HEK293 (cell line): ENCODE data around the gene LRRC7.
A peak's percentile ranks its signal among the peaks of the same experiment; 100 is the strongest.

ENCODE experiments used
- CTCF ChIA-PET: fragments of 350-600 bp; formaldehyde crosslinking; extraction: SDS; loops from one replicate; lab custom pipeline; 2021; ENCODE audit warnings: antibody characterized with exemption; lab: Yijun Ruan, JAX
- POLR2A ChIA-PET: fragments of 300-600 bp; formaldehyde crosslinking; extraction: SDS; loops from one replicate; lab custom pipeline; 2020; ENCODE audit warnings: antibody characterized with exemption, inconsistent platforms; lab: Yijun Ruan, JAX
- H3K27ac ChIP-seq: fragments of 200-500 bp; sonication (Bioruptor generic); 2 replicates; pipeline ENCODE4 v1.5.1; 2014; ENCODE audit warnings: low read depth, low read length, control low read depth, inconsistent platforms; ENCODE audit errors: extremely low read depth
- H3K36me3 ChIP-seq, 2 experiments: fragments of 200-500 bp in 1 of 2; sonication (Bioruptor generic) in 1 of 2; 1 replicate in 1 of 2; 2 replicates in 1 of 2; pipeline ENCODE4 v1.5.1; 2014 to 2017; ENCODE audit warnings: inconsistent platforms in 2 of 2, low read length in 2 of 2; ENCODE audit not compliant: control insufficient read depth in 2 of 2, insufficient read depth in 1 of 2
- H3K4me1 ChIP-seq: fragments of 200-500 bp; sonication (Bioruptor generic); 2 replicates; pipeline ENCODE4 v1.5.1; 2014; ENCODE audit warnings: mild to moderate bottlenecking, low read length, inconsistent platforms; ENCODE audit not compliant: control insufficient read depth, insufficient read depth
- H3K4me3 ChIP-seq: 2 replicates; pipeline ENCODE4 v1.5.1; 2011; ENCODE audit warnings: low read depth, mild to moderate bottlenecking, control low read depth, low read length, moderate library complexity
- H3K9me3 ChIP-seq: fragments of 200-500 bp; sonication (Bioruptor generic); 2 replicates; pipeline ENCODE4 v1.5.1; 2014; ENCODE audit warnings: low read depth, low read length, inconsistent platforms; ENCODE audit not compliant: control insufficient read depth, insufficient read depth
- BCL11A ChIP-seq: fragments of 450-650 bp; formaldehyde crosslinking; IDR thresholded peaks from 2 replicates; pipeline ENCODE4 v1.5.1; 2016; ENCODE audit warnings: low read depth, missing biosample characterization, missing genetic modification characterization
- BCL11B ChIP-seq: fragments of 450-650 bp; formaldehyde crosslinking; IDR thresholded peaks from 2 replicates; pipeline ENCODE4 v1.5.1; 2016; ENCODE audit warnings: low read depth, missing biosample characterization, missing genetic modification characterization
- IKZF3 ChIP-seq: fragments of 450-650 bp; IDR thresholded peaks from 2 replicates; pipeline ENCODE4 v1.5.0; 2018; ENCODE audit warnings: missing biosample characterization, mild to moderate bottlenecking, missing genetic modification characterization, moderate library complexity
- SP3 ChIP-seq: fragments of 450-650 bp; formaldehyde crosslinking; IDR thresholded peaks from 2 replicates; pipeline ENCODE4 v1.5.1; 2016; ENCODE audit warnings: missing biosample characterization, missing genetic modification characterization
- TCF7L2 ChIP-seq: IDR thresholded peaks from 2 replicates; pipeline ENCODE4 v1.6.1; 2011; ENCODE audit warnings: low read depth, mild to moderate bottlenecking, inconsistent platforms, low read length, moderate library complexity, borderline replicate concordance
- YY1 ChIP-seq: fragments of 450-650 bp; formaldehyde crosslinking; IDR thresholded peaks from 2 replicates; pipeline ENCODE4 v1.5.1; 2018; ENCODE audit warnings: missing biosample characterization, missing genetic modification characterization
- ZBTB17 ChIP-seq: fragments of 450-650 bp; formaldehyde crosslinking; IDR thresholded peaks from 2 replicates; pipeline ENCODE4 v1.5.1; 2016; ENCODE audit warnings: missing biosample characterization, missing genetic modification characterization
- ZBTB7A ChIP-seq: fragments of 450-650 bp; formaldehyde crosslinking; IDR thresholded peaks from 2 replicates; pipeline ENCODE4 v1.5.1; 2016; ENCODE audit warnings: low read depth, missing biosample characterization, missing genetic modification characterization
- ZNF146 ChIP-seq: fragments of 450-650 bp; formaldehyde crosslinking; IDR thresholded peaks from 2 replicates; pipeline ENCODE4 v1.5.1; 2016; ENCODE audit warnings: missing biosample characterization, missing genetic modification characterization
- ZNF19 ChIP-seq: fragments of 450-650 bp; formaldehyde crosslinking; IDR thresholded peaks from 2 replicates; pipeline ENCODE4; 2016; ENCODE audit warnings: missing biosample characterization, missing genetic modification characterization, low read depth
- ZNF2 ChIP-seq: fragments of 450-650 bp; formaldehyde crosslinking; IDR thresholded peaks from 2 replicates; pipeline ENCODE4 v1.5.1; 2016; ENCODE audit warnings: missing biosample characterization, missing genetic modification characterization
- ZNF202 ChIP-seq: fragments of 450-650 bp; formaldehyde crosslinking; IDR thresholded peaks from 2 replicates; pipeline ENCODE4 v1.5.1; 2016; ENCODE audit warnings: missing biosample characterization, missing genetic modification characterization, borderline replicate concordance
- ZNF266 ChIP-seq: fragments of 450-650 bp; formaldehyde crosslinking; IDR thresholded peaks from 2 replicates; pipeline ENCODE4 v1.5.1; 2016; ENCODE audit warnings: missing biosample characterization, missing genetic modification characterization, low read depth
- ZNF366 ChIP-seq: fragments of 450-650 bp; formaldehyde crosslinking; conservative IDR thresholded peaks from 2 replicates; pipeline ENCODE4 v1.5.1; 2016; ENCODE audit warnings: missing biosample characterization, missing genetic modification characterization
- ZNF501 ChIP-seq: fragments of 450-650 bp; formaldehyde crosslinking; IDR thresholded peaks from 2 replicates; pipeline ENCODE4 v1.5.1; 2016; ENCODE audit warnings: missing biosample characterization, missing genetic modification characterization
- ZNF558 ChIP-seq: fragments of 450-650 bp; formaldehyde crosslinking; IDR thresholded peaks from 2 replicates; pipeline ENCODE4 v1.5.1; 2016; ENCODE audit warnings: missing biosample characterization, missing genetic modification characterization
- ZNF600 ChIP-seq: fragments of 450-650 bp; formaldehyde crosslinking; IDR thresholded peaks from 2 replicates; pipeline ENCODE4 v1.5.1; 2016; ENCODE audit warnings: missing biosample characterization, missing genetic modification characterization
- ZNF626 ChIP-seq: fragments of 450-650 bp; sonication (Bioruptor Pico); formaldehyde crosslinking; IDR thresholded peaks from 2 replicates; pipeline ENCODE4 v1.5.1; 2018; ENCODE audit warnings: missing biosample characterization, missing genetic modification characterization, inconsistent platforms
- ZNF639 ChIP-seq: fragments of 450-650 bp; formaldehyde crosslinking; IDR thresholded peaks from 2 replicates; pipeline ENCODE4 v1.5.1; 2016; ENCODE audit warnings: missing biosample characterization, missing genetic modification characterization
- ZNF654 ChIP-seq: fragments of 450-650 bp; formaldehyde crosslinking; IDR thresholded peaks from 2 replicates; pipeline ENCODE4 v1.5.1; 2016; ENCODE audit warnings: low read depth, missing biosample characterization, missing genetic modification characterization
- ZNF747 ChIP-seq: fragments of 450-650 bp; formaldehyde crosslinking; IDR thresholded peaks from 2 replicates; pipeline ENCODE4 v1.5.1; 2016; ENCODE audit warnings: missing biosample characterization, missing genetic modification characterization
- ZNF777 ChIP-seq: fragments of 450-650 bp; formaldehyde crosslinking; IDR thresholded peaks from 2 replicates; pipeline ENCODE4 v1.5.1; 2017; ENCODE audit warnings: missing biosample characterization, missing genetic modification characterization, borderline replicate concordance
- ZSCAN18 ChIP-seq: fragments of 450-650 bp; formaldehyde crosslinking; IDR thresholded peaks from 2 replicates; pipeline ENCODE4 v1.5.1; 2016; ENCODE audit warnings: missing biosample characterization, missing genetic modification characterization
- TF ChIP-seq, protein P1 (sequence below): fragments of 450-650 bp; formaldehyde crosslinking; IDR thresholded peaks from 2 replicates; pipeline ENCODE4 v1.5.1; 2016; ENCODE audit warnings: missing biosample characterization, missing genetic modification characterization

Gene LRRC7

GRCh38 chr1:69982992-69983391 lies 415.3 kb downstream of the LRRC7 start (continued):
- no peak for TF ChIP-seq SP3 (tag by site-specific recombination)
- no peak for TF ChIP-seq ZNF639 (tag by site-specific recombination)
- no peak for TF ChIP-seq ZNF501 (tag by site-specific recombination)
- no peak for TF ChIP-seq ZNF202
- TF ChIP-seq, protein P1, sequence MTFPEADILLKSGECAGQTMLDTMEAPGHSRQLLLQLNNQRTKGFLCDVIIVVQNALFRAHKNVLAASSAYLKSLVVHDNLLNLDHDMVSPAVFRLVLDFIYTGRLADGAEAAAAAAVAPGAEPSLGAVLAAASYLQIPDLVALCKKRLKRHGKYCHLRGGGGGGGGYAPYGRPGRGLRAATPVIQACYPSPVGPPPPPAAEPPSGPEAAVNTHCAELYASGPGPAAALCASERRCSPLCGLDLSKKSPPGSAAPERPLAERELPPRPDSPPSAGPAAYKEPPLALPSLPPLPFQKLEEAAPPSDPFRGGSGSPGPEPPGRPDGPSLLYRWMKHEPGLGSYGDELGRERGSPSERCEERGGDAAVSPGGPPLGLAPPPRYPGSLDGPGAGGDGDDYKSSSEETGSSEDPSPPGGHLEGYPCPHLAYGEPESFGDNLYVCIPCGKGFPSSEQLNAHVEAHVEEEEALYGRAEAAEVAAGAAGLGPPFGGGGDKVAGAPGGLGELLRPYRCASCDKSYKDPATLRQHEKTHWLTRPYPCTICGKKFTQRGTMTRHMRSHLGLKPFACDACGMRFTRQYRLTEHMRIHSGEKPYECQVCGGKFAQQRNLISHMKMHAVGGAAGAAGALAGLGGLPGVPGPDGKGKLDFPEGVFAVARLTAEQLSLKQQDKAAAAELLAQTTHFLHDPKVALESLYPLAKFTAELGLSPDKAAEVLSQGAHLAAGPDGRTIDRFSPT (tag by site-specific recombination), result peak; percentile 84
- peak; percentile 74 for TF ChIP-seq ZNF366 (tag by site-specific recombination)
- TF ChIP-seq, all 188 proteins: peak for 7

- TF ChIP-seq ZNF2 (tag by site-specific recombination), result no peak
- TF ChIP-seq ZNF747, result no peak
- no peak for TF ChIP-seq IKZF3 (tag by site-specific recombination)
- no peak for TF ChIP-seq BCL11A
- TF ChIP-seq ZNF558 (tag by site-specific recombination), result no peak
- TF ChIP-seq ZNF600 (tag by site-specific recombination), result no peak
- TF ChIP-seq ZBTB17 (tag by site-specific recombination), result no peak
- TF ChIP-seq TCF7L2, result no peak
- TF ChIP-seq ZBTB7A, result no peak
- TF ChIP-seq ZNF266 (tag by site-specific recombination), result no peak
- no peak for TF ChIP-seq ZNF19 (tag by site-specific recombination)
- TF ChIP-seq BCL11B, result no peak
- no peak for TF ChIP-seq ZNF626 (tag by site-specific recombination)
- TF ChIP-seq ZSCAN18, result no peak
- no peak for TF ChIP-seq ZNF654 (tag by site-specific recombination)
- TF ChIP-seq YY1 (tag by site-specific recombination), result no peak
- TF ChIP-seq ZNF146 (tag by site-specific recombination), result no peak
- no peak for TF ChIP-seq ZNF777 (tag by site-specific recombination)
- no peak overlapping the region for H3K27ac ChIP-seq
- no peaks in the 10 kb centered on the region for H3K9me3 ChIP-seq
- ChIA-PET POLR2A (no interaction called here), CTCF (no interaction called here)
- no peaks in the 10 kb centered on the region for H3K36me3 ChIP-seq
- H3K4me3 ChIP-seq, result no peak overlapping the region
- H3K4me1 ChIP-seq, result no peaks in the 10 kb centered on the region
Observed at GRCh38 chr1:69985376-69985775, 417.7 kb downstream of the LRRC7 start.
